ENCODE data around the gene IRGQ.
"Not testable (repeated sequence)": the region's sequence is repeated elsewhere in the genome, so short reads cannot be mapped to it uniquely, and the experiment has no call there.

Gene IRGQ

GRCh38 chr19:43569657-43570056 is 26.3 kb downstream of the IRGQ start:
- no peak for DNase-seq

DNA sequence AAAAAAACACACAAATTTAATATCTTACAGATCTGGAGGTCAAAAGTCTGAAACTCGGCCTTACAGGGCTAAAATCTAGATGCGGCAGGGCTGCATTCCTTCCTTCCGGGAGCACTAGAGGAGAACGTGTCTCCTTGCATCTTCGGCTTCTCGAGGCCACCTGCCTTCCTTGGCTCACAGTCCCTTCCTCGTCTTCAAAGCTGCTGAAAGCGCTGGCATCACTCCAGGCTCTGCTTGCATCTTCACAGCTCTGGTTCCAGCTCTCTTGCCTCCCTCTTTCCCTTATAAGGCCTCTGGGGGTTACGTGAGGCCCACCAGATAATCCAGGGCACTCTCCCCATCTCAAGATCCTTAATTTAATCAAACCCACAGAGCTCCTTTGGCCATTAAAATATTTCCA is 31.1 kb downstream of the IRGQ start:
- no peak for DNase-seq

- DNase-seq, result no peak
These were observed 32.0 kb downstream of the IRGQ start for GRCh38 chr19:43563816-43564457.

DNA sequence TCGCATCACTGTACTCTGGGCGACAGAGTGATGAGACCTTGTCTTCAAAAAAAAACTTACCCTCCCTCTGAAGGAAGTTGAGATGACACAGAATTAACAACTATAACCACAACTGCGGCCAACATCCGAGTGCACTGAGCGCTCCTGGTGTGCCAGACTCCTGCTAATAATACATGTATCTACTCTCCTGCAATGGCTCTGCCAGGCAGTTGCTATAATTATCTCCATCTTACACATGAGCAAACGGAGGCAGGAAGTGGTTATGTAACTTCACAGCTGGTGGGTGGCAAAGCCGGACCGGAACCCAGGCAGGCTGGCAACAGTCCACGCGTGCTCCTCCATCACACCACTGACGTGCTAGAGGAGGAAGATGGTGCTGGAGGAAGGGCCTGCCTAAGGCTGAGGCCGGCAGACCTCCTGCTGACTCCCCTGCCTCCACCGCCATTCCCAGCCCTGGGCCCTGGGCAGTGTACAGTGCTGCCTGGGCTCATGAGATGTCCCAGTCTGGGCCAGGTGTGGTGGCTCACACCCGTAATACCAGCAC is 33.2 kb downstream of the IRGQ start:
- DNase-seq, result peak; percentile 56

DNA sequence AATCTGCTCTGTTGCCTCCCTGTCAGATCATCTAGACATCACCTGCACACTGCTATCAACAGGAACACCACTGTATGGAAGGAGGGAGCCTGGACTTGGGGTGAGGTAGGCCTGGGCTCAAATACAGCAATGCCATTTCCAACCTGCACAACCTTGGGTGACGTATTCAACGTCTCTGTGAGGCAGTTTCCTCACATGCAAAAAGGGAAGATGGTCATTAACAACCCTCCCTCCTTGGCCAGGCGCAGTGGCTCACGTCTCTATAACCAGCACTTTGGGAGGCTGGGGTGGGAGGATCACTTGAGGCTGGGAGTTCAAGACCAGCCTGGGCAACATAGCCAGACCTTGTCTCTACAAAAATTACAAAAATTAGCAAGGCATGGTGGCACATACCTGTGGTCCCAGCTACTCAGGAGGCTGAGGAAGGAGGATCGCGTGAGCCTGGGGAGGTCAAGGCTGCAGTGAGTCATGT is 33.7 kb downstream of the IRGQ start:
- no peak for DNase-seq

- no peak for DNase-seq
These were observed 34.6 kb downstream of the IRGQ start for GRCh38 chr19:43561139-43561970.

DNA sequence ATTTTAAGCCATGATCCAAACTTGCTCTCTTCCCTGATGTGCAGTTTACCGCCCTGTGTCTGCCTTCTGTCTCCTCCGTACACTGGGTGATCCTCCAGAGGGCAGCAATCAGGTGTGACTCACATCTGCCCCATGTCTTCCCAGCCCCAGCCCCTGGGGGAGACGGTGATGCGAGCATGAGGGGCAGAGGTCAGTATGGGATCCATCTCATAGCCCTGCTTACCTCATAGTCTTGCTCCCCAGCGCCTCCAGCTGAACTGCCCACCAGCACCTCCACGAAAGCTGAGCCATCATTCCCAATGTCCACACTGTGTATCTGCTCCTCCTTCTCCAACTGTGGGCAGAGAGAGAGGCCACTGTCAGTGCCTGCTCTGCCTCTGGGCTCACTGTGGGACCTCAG is 35.2 kb downstream of the IRGQ start:
- DNase-seq, result no peak

DNA sequence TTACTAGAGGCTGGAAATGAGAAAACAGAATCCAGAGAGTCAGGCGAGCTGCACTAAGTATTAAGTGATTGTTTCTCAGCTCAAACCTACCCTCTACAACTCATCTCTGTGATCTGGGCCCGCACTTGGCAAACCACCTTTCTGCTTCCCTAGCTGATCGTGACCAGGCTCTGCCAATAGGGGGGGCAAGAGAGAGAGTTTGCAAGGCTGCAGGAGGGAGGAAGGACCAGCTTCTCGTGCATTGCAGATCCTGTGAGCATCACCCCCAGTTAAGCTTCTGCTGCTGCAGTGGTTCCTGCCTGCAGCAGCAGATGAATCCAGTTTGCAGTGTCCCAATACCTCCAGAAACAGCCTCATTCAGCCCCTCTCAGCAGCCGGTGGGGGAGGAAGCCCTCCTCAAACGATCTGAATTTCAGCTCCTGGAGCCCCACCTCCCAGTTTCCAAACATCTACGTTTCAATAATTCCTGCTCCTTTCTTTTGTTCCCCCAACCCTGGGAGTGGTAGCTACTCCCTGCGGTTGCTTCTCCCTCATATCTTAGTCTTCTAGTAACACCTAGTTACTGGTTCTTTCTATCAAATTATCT is 40.7 kb downstream of the IRGQ start:
- DNase-seq, result peak; percentile 79

GRCh38 chr19:43554317-43554895 is 41.5 kb downstream of the IRGQ start:
- DNase-seq, result no peak

DNA sequence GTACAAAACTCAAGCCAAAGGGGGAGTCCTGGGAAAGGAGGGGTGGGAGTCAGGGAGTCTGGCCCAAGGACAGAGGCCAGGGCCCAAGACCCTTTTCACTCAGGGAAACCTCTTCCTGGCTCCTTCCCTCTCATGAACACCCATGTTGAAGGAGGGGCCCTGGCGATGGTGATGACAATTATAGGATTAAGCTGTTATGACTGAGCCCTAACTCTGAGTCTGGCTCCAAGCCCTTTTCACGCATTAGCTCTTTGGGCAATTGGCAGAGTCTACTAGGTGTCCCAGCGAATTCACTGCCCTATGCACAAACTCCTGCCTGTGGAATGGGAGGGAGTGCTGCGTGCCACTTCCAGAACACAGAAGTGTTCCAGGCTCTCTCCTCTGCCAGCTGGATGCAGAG is 42.3 kb downstream of the IRGQ start:
- no peak for DNase-seq

DNA sequence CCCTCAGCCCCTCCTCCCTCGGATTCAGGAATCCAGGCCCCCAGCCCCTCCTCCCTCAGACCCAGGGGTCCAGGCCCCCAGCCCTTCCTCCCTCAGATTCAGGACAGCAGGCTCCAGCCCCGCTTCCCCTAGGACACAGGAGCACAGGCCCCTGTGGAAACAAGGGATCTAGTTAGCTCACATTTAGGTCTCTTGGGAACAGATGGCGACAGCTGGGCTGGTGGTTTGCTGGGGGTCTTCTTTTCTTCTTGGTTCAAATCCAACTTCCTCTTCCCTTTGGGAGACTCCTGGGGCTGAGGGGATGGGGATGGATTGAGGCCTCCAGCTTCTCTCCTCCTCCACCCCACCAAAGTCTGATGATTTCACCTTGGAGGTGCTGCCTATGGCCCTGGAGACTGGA is 43.3 kb downstream of the IRGQ start:
- no peak for DNase-seq

DNA sequence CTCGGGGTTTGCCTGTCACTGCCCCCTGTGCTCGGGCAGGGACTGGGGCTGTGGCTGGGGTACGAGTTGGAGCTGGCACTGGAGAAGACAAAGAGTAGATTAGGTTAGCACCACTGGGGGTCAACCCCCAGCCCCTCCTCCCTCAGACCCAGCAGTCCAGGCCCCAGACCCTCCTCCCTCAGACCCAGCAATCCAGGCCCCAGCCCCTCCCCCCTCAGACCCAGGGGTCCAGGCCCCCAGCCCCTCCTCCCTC is 43.8 kb downstream of the IRGQ start:
- DNase-seq, result no peak

DNA sequence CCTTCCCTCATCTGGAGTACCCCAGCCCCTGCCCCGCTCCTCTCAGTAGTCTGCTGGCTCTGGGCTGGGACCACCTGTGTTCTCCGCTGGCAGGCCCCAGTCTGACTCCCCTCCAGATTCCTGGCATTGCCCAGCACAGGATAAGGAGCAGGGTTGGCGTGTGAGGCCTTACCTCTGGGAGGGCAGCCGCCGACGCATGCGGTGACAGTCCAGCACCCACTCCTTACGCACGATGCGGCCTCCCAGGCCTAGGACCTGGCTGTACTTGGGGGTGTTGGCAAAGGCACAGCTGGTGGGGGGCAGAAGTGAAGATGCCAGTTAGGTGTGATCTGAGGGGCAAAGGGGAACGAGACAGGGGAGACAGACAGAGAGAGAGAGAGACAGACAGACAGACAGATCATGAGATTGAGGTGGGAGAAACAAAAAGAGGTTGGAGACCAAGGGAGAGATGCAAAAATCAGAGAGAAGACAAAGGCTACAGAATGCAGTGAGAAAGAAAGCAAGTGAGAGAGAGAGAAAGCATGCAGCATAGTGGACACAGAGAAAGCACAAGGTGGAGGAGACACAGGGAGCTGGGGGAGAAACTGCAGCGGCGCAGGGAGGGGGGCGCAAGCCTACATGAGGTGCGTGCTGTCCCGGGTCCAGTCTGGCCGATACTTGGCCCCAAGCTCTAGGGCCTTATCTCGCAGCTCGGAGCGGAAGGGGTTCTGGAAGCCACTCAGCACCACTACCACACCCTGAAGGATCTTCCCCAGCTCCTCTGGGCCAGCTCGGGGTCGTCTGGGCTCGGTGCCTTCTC is 44.3 kb downstream of the IRGQ start:
- no peak for DNase-seq

- no peak for DNase-seq
These were observed 47.2 kb downstream of the IRGQ start for GRCh38 chr19:43548706-43549105.

GRCh38 chr19:43547926-43548325 is 48.0 kb downstream of the IRGQ start:
- DNase-seq, result not testable (repeated sequence)

DNA sequence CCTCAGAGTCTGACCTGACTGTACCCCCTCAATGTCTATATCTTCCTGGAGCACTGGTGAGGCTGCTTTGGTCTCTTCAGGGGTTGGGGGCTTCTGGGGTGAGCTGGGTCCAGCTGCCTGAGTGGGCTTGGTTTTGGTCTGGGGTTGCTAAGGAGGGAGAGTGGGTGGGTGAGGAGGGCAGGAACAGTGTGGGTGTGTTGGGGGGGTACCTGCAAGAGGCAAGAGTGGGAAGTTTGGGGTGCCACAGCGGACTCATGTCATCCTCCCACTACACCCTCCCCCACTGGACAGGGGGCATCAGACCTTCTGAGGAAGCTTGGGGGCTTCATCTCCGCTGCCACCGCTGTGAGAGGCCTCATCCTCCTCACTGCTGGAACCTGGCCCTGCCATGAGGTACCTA is 49.4 kb downstream of the IRGQ start:
- DNase-seq, result no peak

- no peak for DNase-seq
These were observed 50.0 kb downstream of the IRGQ start for GRCh38 chr19:43545981-43546380.

DNA sequence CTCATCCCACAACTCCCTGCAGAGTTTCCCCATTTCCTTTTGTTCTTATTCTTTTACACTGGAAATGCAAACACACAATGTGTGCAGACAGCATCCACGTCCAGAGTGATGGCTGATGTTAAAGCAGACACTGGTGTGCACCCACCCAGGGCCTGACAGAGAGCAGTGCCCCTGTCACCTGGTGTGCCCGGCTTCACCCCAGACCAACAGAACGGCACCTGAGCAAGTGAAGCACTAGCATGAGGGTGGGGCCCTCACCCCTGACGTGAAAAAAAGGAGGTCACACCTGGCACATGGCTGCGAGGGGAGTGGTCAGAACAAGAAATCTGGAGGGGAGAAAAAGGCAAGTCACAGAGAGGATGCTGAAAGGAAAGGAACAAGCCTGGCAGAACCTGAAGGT is 50.7 kb downstream of the IRGQ start:
- DNase-seq, result no peak

- no peak for DNase-seq
These were observed 51.9 kb downstream of the IRGQ start for GRCh38 chr19:43544077-43544476.

DNA sequence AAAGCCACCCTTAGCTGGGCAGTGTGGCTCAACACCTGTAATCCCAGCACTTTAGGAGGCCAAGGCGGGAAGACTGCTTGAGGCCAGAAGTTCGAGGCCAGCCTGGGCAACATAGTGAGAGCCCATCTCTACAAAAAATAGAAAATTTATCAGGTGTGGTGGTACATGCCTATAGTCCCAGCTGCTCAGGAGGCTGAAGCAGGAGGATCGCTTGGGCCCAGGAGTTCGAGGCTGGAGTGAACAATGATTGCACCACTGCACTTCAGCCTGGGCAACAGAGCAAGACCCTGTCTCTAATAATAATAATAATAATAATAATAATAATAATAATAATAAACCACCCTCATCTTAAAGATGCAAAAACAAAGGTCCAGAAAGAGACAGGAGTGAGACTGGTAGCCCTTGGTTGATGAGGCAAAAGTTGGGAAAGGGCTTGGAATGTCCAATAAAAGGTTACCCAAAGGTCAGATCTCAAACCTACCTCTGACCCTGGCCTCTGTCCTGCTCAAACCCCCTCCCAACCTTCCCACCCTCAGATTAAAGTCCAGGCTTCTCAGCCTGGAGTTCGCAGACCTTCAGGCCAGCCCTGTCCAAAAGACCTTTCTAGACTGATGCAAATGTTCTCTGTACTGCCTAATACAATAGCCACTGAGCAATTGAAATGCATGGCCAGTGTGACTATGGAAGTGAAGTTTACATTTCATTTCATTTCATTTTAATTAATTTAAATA is 53.8 kb downstream of the IRGQ start:
- DNase-seq, result no peak

GRCh38 chr19:43540381-43540780 is 55.6 kb downstream of the IRGQ start:
- DNase-seq, result no peak

GRCh38 chr19:43538922-43539321 is 57.0 kb downstream of the IRGQ start:
- no peak for DNase-seq
